NCI-H526 (cell line): Measurements from ENCODE around the gene PCAT6.

Experiments used
- DNase-seq, 2 experiments: peaks; one replicate each; lab custom pipeline; 2025; lab: John Stamatoyannopoulos, UW

Gene PCAT6

DNA sequence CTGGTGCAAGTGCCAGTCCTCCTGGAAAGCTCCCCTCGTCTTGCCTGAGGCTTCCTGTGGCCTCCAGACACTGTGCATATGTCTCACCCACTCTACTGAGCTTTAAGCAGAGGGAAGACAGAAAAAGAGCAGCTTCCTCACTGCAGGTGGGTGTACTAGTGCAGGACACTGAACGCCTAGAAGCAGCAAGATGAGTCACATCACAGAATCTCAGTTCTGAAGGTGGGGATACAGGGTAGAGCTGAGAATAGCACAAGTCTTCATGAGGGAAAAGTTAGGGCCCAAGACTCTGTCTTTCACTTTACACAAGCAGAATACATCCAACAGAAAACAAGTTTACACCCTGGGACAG, 37.4 kb downstream of the PCAT6 start:
- DNase-seq: no peak

GRCh38 chr1:202850593-202851362, 40.0 kb downstream of the PCAT6 start:
- no peak for DNase-seq

DNA sequence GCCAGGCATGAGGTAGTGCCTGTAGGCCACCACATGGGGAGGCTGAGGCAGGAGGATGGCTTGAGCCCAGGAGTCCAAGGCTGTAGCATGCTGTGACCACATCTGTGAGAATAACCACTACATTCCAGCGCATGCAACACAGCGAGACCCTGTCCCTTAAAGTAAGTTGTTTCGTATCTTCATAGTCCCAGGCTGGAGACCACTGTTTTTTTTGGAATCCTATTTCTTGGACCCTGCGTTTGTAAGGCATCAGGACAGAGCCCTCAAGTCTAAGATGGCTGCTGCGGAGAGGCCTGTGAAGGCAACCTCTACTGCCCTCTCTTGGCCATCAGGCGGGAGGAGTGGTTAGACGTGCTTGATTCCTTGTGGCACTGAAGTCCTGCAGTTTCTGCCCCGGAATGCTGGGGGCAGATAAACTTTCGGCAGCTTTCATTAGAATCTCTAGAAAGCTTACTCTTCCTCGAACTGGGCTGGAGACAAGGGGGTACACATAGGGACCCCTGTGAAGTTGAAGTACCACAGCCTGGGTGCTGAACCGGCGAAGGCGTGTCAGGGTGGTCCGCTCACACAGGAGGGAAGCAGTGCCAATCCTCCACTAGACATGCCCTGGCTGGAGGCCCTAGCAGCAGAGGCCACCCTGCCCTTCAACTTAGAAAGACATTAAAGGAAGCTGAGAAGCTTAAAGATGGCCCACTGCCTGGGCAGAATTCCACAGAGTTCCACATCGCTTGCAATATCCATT, 41.6 kb downstream of the PCAT6 start:
- DNase-seq: peak in 1 of 2 experiments; percentile 21

GRCh38 chr1:202854787-202855186, 44.0 kb downstream of the PCAT6 start:
- DNase-seq: no peak

- no peak for DNase-seq
Observed at GRCh38 chr1:202856014-202856413, 45.3 kb downstream of the PCAT6 start.

- no peak for DNase-seq
Observed at GRCh38 chr1:202857136-202857610, 46.4 kb downstream of the PCAT6 start.

DNA sequence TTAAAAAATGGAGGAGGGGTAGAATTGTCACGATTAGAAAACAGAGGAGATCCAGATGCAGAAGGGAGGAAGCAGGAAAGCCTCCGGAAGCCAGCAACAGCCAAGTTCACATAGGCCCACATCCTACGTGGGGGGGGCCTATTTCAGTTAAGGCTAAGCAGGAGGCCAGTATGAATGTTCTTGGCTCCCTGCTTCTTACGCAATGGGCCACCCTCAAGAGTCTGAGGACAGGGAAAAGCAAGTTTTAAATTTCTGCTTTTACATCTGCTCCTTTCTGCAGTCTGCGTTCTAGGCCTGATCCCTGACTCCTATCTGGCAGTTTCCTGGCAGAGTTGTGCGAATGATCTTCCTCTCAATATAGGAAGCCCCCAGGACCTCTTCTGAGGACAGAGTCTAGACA, 47.6 kb downstream of the PCAT6 start:
- no peak for DNase-seq

GRCh38 chr1:202858789-202859414, 48.1 kb downstream of the PCAT6 start:
- no peak for DNase-seq

GRCh38 chr1:202860744-202861419, 50.1 kb downstream of the PCAT6 start:
- peak; percentile 64 to 84 for DNase-seq
